SK-N-SH treated with all-trans-retinoic acid at 6 μM for 48 hours (cell line): ENCODE results near the gene MYL9.

Experiments used
- ATAC-seq: fragments of 200-7000 bp; cut with Tn5 transposase; 3 replicates; pipeline ENCODE4 v1.9.1; 2020; ENCODE audit warnings: mild to moderate bottlenecking, moderate library complexity
- ARNTL ChIP-seq: fragments of 450-650 bp; formaldehyde crosslinking; IDR thresholded peaks from 2 replicates; pipeline ENCODE4 v1.5.0; 2020; ENCODE audit warnings: low read depth, mild to moderate bottlenecking, moderate library complexity, borderline replicate concordance
- BACH2 ChIP-seq: fragments of 250-450 bp; sonication (Bioruptor Pico); IDR thresholded peaks from 2 replicates; pipeline ENCODE4 v1.9.0; 2021; ENCODE audit warnings: mild to moderate bottlenecking, borderline replicate concordance
- CREB5 ChIP-seq: fragments of 250-450 bp; sonication (Bioruptor Pico); IDR thresholded peaks from 2 replicates; pipeline ENCODE4 v1.5.1; 2020; ENCODE audit warnings: low read depth, mild to moderate bottlenecking, moderate library complexity
- CSDC2 ChIP-seq: fragments of 250-450 bp; sonication (Bioruptor Pico); IDR thresholded peaks from 2 replicates; pipeline ENCODE4 v1.5.0; 2020; ENCODE audit warnings: mild to moderate bottlenecking, moderate library complexity
- CSRNP3 ChIP-seq: fragments of 250-450 bp; sonication (Bioruptor Pico); IDR thresholded peaks from 2 replicates; pipeline ENCODE4 v1.5.1; 2021; ENCODE audit warnings: mild to moderate bottlenecking, moderate library complexity
- GLIS3 ChIP-seq: fragments of 250-450 bp; sonication (Bioruptor Pico); IDR thresholded peaks from 2 replicates; pipeline ENCODE4 v1.5.0; 2020; ENCODE audit warnings: mild to moderate bottlenecking, moderate library complexity
- ISL1 ChIP-seq: fragments of 250-450 bp; sonication (Bioruptor Pico); IDR thresholded peaks from 2 replicates; pipeline ENCODE4 v2.1.2; 2022; ENCODE audit warnings: mild to moderate bottlenecking, moderate library complexity
- OSR1 ChIP-seq: fragments of 250-450 bp; sonication (Bioruptor Pico); IDR thresholded peaks from 2 replicates; pipeline ENCODE4 v1.8.0; 2022; ENCODE audit warnings: moderate library complexity, mild to moderate bottlenecking, inconsistent platforms
- PATZ1 ChIP-seq: fragments of 250-450 bp; sonication (Bioruptor Pico); IDR thresholded peaks from 2 replicates; pipeline ENCODE4 v1.8.0; 2020; ENCODE audit warnings: mild to moderate bottlenecking, moderate library complexity, borderline replicate concordance
- POU6F1 ChIP-seq: fragments of 250-450 bp; sonication (Bioruptor Pico); IDR thresholded peaks from 2 replicates; pipeline ENCODE4 v1.8.0; 2021; ENCODE audit warnings: low read depth, mild to moderate bottlenecking, moderate library complexity, borderline replicate concordance
- PPARA ChIP-seq: fragments of 250-450 bp; sonication (Bioruptor Pico); IDR thresholded peaks from 2 replicates; pipeline ENCODE4 v1.5.0; 2020; ENCODE audit warnings: mild to moderate bottlenecking, borderline replicate concordance
- RARB ChIP-seq: fragments of 250-450 bp; sonication (Bioruptor Pico); IDR thresholded peaks from 2 replicates; pipeline ENCODE4 v1.8.0; 2021; ENCODE audit warnings: mild to moderate bottlenecking, moderate library complexity
- SNAI2 ChIP-seq: fragments of 250-450 bp; sonication (Bioruptor Pico); IDR thresholded peaks from 2 replicates; pipeline ENCODE4 v1.5.0; 2020; ENCODE audit warnings: mild to moderate bottlenecking, moderate library complexity
- TCF4 ChIP-seq: fragments of 250-450 bp; sonication (Bioruptor Pico); IDR thresholded peaks from 2 replicates; pipeline ENCODE4 v1.8.0; 2021; ENCODE audit warnings: mild to moderate bottlenecking, moderate library complexity, borderline replicate concordance
- TOX ChIP-seq: fragments of 250-450 bp; sonication (Bioruptor Pico); IDR thresholded peaks from 2 replicates; pipeline ENCODE4 v1.8.0; 2021; ENCODE audit warnings: mild to moderate bottlenecking, moderate library complexity, borderline replicate concordance
- TSHZ2 ChIP-seq: fragments of 250-450 bp; sonication (Bioruptor Pico); IDR thresholded peaks from 2 replicates; pipeline ENCODE4 v1.5.0; 2020; ENCODE audit warnings: mild to moderate bottlenecking, moderate library complexity
- ZC3H10 ChIP-seq: fragments of 250-450 bp; sonication (Bioruptor Pico); IDR thresholded peaks from 2 replicates; pipeline ENCODE4 v1.5.1; 2021; ENCODE audit warnings: mild to moderate bottlenecking, moderate library complexity
- ZFP3 ChIP-seq: fragments of 250-450 bp; sonication (Bioruptor Pico); IDR thresholded peaks from 2 replicates; pipeline ENCODE4 v1.5.0; 2020; ENCODE audit warnings: mild to moderate bottlenecking, moderate library complexity
- ZFP30 ChIP-seq: fragments of 450-650 bp; formaldehyde crosslinking; IDR thresholded peaks from 2 replicates; pipeline ENCODE4 v1.5.0; 2022; ENCODE audit warnings: mild to moderate bottlenecking, moderate library complexity
- ZNF565 ChIP-seq: fragments of 450-650 bp; formaldehyde crosslinking; conservative IDR thresholded peaks from 2 replicates; pipeline ENCODE4 v1.5.0; 2020; ENCODE audit warnings: low read depth, mild to moderate bottlenecking, moderate library complexity
- ZNF70 ChIP-seq: fragments of 450-650 bp; formaldehyde crosslinking; IDR thresholded peaks from 2 replicates; pipeline ENCODE4 v1.5.0; 2020; ENCODE audit warnings: mild to moderate bottlenecking, moderate library complexity
- ZNF8 ChIP-seq: fragments of 450-650 bp; formaldehyde crosslinking; IDR thresholded peaks from 2 replicates; pipeline ENCODE4 v1.5.0; 2020; ENCODE audit warnings: mild to moderate bottlenecking, moderate library complexity

The MYL9 gene

GRCh38 chr20:36532388-36532787 is 8.9 kb upstream of the MYL9 start:
- TF ChIP-seq RARB (CRISPR knock-in tag) (no peak), CSRNP3 (CRISPR knock-in tag) (no peak), BACH2 (CRISPR knock-in tag) (no peak), TOX (CRISPR knock-in tag) (no peak), POU6F1 (CRISPR knock-in tag) (no peak), ZNF70 (CRISPR knock-in tag) (no peak), TCF4 (CRISPR knock-in tag) (no peak), ISL1 (no peak), SNAI2 (CRISPR knock-in tag) (no peak), ARNTL (CRISPR knock-in tag) (no peak), GLIS3 (CRISPR knock-in tag) (no peak), OSR1 (CRISPR knock-in tag) (no peak), ZNF8 (CRISPR knock-in tag) (no peak), PPARA (CRISPR knock-in tag) (no peak), CSDC2 (CRISPR knock-in tag) (no peak), TSHZ2 (CRISPR knock-in tag) (no peak), ZFP3 (CRISPR knock-in tag) (no peak), ZC3H10 (CRISPR knock-in tag) (no peak), ZNF565 (CRISPR knock-in tag) (no peak), ZFP30 (no peak)

GRCh38 chr20:36532822-36533221 is 8.5 kb upstream of the MYL9 start:
- ATAC-seq, result no peak
- TF ChIP-seq CREB5 (CRISPR knock-in tag), result no peak
- TF ChIP-seq BACH2 (CRISPR knock-in tag), result no peak
- TF ChIP-seq ZNF565 (CRISPR knock-in tag), result no peak
- TF ChIP-seq SNAI2 (CRISPR knock-in tag), result no peak
- TF ChIP-seq PATZ1 (CRISPR knock-in tag), result no peak
- TF ChIP-seq TCF4 (CRISPR knock-in tag), result no peak
- no peak for TF ChIP-seq CSRNP3 (CRISPR knock-in tag)
- no peak for TF ChIP-seq CSDC2 (CRISPR knock-in tag)
- no peak for TF ChIP-seq ARNTL (CRISPR knock-in tag)

More at GRCh38 chr20:36532388-36532787, 8.9 kb upstream of the MYL9 start:
- ATAC-seq, result no peak
